GM12872 (cell line): ENCODE data around the gene IMMP2L.

Experiments used
- TF ChIP-seq, protein P1 (sequence below): IDR thresholded peaks from 3 replicates; pipeline ENCODE4 v1.5.1; 2011; ENCODE audit warnings: low read depth, mild to moderate bottlenecking, low read length, moderate library complexity; ENCODE audit not compliant: insufficient read depth

The IMMP2L gene

DNA sequence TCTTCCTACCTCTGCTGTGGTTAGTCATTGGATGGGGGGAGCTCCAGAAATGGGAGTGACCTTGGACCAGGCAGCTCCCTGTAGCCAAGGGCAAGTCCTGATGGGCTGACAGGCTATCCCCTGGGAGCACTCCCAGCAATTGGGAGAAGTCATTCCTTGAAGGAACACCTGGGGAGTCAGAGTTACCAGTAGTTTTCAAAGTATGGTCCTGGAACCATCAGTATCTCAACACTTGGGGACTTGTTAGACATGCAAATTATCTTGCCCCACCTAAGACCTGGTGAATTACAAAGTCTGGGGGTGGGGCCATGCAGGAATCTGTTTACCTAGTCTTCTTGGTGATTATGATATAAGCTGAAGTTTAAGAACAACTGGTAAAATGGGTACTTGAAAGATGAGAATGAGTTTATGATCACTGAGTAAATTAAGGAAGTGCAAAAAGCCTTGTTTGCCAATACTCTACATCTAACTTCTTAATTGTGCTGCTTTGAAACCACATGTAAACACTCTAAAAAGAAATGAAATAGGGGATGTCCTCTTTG, 758.6 kb downstream of the IMMP2L start:
- TF ChIP-seq, protein P1, sequence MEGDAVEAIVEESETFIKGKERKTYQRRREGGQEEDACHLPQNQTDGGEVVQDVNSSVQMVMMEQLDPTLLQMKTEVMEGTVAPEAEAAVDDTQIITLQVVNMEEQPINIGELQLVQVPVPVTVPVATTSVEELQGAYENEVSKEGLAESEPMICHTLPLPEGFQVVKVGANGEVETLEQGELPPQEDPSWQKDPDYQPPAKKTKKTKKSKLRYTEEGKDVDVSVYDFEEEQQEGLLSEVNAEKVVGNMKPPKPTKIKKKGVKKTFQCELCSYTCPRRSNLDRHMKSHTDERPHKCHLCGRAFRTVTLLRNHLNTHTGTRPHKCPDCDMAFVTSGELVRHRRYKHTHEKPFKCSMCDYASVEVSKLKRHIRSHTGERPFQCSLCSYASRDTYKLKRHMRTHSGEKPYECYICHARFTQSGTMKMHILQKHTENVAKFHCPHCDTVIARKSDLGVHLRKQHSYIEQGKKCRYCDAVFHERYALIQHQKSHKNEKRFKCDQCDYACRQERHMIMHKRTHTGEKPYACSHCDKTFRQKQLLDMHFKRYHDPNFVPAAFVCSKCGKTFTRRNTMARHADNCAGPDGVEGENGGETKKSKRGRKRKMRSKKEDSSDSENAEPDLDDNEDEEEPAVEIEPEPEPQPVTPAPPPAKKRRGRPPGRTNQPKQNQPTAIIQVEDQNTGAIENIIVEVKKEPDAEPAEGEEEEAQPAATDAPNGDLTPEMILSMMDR = no peak

DNA sequence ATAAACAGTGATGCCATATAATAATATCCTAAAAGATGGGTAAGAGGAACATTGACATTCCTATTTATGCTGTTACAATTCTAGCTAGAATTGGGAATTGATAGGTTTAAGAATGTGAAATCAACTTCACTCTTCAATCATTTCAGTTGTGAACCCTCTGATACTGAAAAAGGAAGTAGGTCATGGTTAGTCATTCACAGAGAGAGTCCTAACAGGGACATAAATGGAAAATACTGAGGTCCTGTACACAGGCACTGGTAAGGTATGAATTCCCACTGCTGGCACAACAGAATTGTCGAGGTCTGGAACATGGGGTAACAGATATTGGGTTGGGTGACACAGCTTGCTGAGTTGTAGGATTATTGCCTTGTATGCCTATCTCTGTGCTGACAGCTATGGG, 760.8 kb downstream of the IMMP2L start:
- TF ChIP-seq, protein P1 = no peak

DNA sequence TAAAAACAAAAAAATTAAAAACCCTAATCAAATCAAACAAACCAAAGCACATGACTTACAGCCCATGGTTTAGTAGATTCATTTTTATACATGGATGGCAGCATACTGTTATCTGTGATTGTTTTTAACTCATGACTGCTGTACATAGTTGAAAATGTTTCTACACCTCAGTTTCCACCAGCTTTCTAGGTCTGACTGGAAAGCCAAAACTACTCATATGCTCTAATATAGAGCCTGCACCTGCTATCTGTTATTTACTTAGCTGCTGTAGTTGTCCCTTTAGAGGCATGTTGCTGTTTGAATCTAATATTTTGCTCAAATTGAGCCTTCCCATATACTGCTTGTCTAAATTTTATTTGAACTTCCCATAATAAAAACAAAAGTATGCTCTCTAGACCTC, 761.3 kb downstream of the IMMP2L start:
- TF ChIP-seq, protein P1 = no peak

DNA sequence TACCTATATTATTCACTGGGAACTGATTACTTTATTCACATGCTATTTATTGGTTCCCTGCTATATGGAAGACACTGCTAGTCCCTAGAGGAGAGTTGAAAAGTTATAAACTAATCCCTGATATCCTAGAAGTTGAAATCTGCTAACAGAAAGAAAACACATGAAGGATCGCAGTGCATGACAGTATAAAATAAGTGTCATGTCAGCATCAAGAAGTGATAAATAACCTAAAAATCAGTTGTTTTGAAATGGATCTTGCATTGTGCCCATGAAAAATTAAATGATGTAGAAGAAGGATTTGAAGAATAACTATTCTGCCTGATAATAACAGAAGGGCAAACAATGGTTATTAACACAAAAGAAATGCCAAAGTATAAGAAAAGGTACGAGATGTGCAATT, 764.6 kb downstream of the IMMP2L start:
- TF ChIP-seq, protein P1 = no peak

DNA sequence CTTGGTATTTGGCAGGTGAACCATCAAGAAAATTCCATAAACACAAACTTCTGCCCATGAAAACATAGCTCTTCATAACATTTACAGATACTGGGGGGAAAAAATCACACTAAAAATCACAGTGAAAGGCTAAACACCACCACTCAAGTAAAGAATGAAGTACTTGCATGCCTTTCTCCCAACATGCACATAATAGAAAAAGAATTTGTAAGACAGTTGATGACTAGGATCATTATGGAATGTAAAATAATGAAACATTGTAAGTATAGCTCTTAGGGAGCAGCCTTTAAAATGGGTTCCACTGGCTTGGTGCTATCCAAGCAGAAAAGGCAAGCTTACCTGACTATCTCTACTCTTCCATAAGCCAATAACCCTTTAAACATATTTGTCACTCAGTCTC, 771.3 kb downstream of the IMMP2L start:
- TF ChIP-seq, protein P1 = no peak

DNA sequence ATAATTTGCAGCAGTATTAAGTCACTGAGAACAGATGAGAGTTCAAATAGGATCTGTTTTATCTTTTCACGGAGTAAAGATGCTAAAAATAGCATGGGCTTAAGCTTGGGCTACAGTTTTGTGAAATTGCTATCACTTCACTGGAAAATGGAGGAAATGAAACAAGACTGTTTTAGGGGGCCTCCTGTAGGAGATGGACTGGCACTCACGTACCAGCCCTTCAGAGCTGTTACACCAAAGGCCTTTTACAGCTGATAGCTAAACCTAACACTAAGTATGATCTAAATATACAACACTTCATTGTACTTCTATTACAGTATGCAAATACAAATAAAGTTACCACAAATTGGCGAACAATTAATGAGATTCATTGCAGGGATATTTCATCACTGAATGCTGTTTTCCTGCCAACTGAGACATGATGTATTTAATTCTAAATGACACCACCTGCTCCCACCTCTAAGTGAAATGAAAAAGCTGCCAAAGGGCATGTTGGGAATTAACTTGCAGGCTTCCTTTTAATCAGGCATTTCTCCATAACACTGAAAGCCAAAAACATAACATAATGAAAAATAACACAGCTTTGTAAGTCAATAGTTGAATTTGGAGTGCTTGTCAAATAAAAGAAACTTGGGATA, 775.8 kb downstream of the IMMP2L start:
- TF ChIP-seq, protein P1 = no peak

DNA sequence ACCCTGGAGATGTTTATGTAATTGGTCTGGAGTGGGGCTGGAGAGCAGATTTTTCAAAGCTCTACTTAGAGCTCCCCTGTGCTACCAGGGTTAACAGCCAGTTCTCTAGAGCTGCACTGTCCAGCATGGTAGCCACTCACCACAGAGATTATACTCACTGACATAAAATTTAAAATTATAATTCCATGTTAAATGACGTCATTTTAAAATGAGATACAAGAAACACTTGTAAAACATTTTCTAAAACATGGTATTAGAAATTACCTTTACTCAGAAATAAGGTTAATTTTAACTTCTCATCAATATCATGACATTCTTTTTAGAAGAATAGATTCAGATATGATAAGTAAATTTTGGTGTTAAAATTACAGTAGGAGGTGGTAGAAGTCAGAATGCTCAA, 777.5 kb downstream of the IMMP2L start:
- TF ChIP-seq, protein P1 = no peak
